ENCODE results near the gene EPHX1. TPM values are rescaled to one million over a fixed set of nuclear protein-coding genes. Genes with fewer than 3 reads are reported as not detected.
A peak's percentile ranks its signal among the peaks of the same experiment; 100 is the strongest.
"Not testable (repeated sequence)": the region's sequence is repeated elsewhere in the genome, so short reads cannot be mapped to it uniquely, and the experiment has no call there.

Gene EPHX1
- 13.3 and 18.0 TPM in 2 replicates for total RNA-seq (2014; rRNA removed)
- polyA plus RNA-seq (2012): 72.7 TPM

DNA sequence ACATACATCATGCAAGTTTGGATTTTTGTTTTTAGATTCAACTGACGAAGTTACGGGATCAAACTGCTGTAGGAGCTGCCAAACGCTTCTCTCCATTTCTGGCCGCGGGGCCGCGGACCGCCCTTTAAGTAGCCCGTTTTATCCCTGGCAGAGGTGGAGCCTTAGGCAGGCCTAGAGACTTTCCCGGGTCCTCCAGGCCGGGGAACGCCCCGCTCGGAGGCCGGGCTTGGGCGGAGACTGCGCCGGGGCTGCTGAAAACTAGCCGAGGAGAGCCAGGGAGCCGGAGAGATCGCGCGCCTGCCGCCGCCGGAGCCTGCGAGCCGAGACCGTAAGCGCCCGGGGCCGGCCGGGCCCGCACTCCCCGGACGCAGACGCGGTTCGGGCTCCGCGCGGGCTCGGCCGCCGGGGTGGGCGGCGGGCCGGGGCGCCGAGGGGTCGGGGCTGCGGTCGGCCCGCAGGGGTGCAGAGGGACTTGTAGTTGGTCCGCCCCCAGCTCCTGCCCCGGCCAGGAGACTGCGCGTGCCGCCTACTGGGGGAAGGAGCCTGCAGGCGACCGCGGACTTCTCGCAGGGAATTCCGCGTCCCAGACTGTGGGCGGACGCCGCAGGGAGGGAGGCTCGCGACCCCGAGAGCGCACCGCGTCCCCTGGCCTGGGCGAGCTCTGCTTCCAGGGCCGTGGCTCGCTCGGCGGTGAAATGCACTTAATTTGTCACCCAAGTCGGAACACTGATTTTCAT, at the start of gene EPHX1:
Gene EPHX1 (plus strand): TSS at position 283 of the 737 bp plus-strand sequence. CDS start 18,606 bp downstream, outside the sequence.
- peak; percentile 84 for DNase-seq (ENCODE audit: low read depth)

GRCh38 chr1:225760531-225760930, 49.4 kb upstream of the EPHX1 start:
- no peak for DNase-seq (ENCODE audit: low read depth)

DNA sequence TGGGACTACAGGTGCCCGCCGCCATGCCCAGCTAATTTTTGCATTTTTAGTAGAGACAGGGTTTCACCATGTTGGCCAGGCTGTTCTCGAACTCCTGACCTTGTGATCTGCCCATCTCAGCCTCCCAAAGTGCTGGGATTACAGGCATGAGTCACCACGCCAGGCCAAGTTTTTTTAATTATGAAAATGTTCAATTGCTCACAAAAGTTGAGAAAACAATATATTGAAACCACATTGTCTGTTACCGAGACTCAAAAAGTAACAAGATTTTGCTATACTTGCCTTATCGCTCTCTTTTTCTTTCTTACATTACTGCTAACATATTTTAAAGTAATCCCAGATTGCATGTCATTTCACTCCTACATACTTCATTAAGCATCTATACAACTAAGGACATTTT, 48.5 kb upstream of the EPHX1 start:
- DNase-seq (ENCODE audit: low read depth): not testable (repeated sequence)

- DNase-seq (ENCODE audit: low read depth): no peak
These were observed 47.9 kb upstream of the EPHX1 start for GRCh38 chr1:225762002-225762441.

- DNase-seq (ENCODE audit: low read depth): no peak
These were observed 47.5 kb upstream of the EPHX1 start for GRCh38 chr1:225762444-225762843.

DNA sequence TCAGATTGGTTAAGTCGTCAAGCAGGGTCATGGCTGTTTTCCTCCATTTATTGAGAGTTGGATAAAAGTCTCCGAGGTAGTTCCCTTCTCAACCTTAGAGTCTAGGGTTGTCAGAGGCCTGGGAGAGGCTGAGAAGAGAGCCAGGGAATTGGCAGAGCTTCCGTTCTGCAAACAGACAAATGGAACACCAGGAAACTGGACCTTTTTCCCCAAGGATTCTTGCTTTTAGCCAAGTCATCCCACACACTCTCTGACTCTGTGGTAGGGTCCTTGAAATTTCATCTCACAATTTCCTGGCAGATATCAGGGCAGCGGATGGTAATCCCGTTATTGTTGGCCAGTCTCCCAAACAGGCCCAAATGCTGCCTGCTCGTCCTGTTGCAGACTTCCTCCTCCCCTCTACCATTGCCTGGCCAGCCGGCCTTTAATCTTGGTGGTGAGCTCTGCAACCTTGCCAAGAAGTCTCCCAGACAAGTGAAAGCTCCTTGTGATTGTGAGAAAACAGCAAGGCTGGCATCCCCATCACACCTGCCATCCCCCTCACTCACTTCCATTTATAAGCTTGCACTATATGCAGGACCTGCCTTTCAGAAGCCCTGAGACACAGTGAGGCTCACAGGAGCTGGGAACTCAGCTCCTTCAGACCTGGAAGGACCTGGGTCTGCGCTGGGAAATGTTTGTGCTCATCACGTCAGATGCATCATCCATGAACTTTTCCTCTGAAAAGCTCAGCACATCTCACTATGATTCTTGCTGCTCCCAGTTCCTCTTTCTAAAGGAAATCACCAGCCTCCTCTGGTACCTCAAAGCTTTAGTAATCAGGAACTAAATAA, 46.0 kb upstream of the EPHX1 start:
- DNase-seq (ENCODE audit: low read depth): peak; percentile 85

DNA sequence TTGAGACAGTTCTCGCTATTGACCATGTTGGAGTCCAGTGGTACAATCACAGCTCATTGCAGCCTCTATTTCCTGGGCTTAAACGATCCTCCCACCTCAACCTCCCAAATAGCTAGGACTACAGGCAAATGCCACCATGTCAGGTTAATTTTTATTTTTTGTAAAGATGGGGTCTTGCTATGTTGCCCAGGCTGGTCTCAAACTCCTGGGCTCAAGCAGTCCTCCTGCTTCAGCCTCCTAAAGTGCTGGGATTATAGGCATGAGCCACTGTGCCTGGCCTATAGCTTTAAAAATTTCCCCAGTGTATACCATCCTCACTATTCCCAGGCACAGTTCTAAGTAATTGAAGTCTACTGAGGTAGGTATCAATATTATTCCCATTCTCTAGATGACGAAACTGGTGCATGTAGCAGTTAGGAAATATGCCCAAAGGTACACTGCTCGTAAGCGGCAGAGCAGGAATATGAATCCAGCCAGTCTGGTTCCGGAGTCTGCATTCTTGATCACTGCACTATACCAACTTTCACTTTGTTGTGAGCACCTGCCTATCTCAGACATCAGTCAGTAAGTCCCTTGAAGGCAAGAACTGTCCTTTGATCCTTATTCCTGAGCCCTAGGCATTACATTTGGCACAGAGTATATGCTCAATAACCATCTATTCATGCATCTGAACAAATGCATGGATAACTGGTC, 43.8 kb upstream of the EPHX1 start:
- DNase-seq (ENCODE audit: low read depth): no peak

GRCh38 chr1:225766967-225767633, 42.8 kb upstream of the EPHX1 start:
- peak; percentile 97 for DNase-seq (ENCODE audit: low read depth)

- DNase-seq (ENCODE audit: low read depth): peak; percentile 87
These were observed 42.0 kb upstream of the EPHX1 start for GRCh38 chr1:225767634-225768540.

DNA sequence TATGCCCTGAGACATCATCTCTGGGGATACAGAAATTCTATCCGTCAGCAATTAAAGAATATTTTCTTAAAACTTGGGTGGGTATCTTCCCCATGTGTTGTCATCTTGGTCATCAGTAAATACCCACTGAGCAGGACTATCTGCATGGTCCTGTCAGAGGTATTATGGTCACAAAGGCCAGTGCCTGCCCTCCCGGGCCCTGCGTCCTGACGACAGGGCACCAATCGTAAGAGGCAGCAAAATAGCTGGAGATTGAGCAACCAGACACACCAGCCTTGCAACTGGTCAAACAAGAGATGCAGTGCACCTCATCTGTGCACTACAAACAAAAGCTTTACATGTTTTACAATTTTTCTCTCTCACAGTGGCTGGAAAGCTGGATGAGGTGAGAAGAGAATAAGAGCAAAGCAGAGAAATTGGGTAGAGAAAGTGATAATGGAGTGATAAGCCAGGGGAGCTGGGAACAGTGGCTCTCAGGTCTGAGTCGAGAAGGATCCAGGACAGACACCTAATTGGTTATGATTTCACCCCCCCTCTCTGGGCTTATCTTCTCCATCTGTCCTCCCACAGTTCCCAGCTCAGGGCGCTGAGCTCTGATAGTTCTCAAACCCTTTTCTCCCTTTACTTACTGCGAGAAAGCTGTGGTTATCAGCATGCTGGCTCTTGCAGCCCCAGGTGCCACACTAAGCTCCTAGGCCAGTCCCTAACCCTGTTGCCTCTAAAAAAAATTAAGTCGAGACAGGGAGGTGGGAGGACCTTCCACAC, 41.1 kb upstream of the EPHX1 start:
- no peak for DNase-seq (ENCODE audit: low read depth)

DNA sequence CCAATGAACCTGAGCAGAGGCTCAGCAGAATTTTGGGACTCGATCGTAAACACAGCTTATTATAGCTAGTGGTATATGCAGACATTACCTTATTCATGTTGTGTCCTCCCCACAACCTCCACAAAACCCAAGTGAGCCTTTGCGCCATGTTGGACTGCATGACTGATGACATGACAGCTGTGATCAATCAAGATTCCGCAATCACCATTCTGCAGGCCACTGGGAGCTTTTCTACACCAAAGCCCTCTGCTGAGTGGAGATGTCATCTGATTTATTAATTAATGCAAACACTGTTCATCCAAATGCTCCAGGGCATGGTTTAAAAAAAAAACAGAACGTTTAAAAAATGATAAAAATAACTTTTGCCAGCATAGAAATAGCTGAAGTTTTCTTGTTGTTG, 40.2 kb upstream of the EPHX1 start:
- no peak for DNase-seq (ENCODE audit: low read depth)

GRCh38 chr1:225770561-225771248, 39.2 kb upstream of the EPHX1 start:
- DNase-seq (ENCODE audit: low read depth): no peak

DNA sequence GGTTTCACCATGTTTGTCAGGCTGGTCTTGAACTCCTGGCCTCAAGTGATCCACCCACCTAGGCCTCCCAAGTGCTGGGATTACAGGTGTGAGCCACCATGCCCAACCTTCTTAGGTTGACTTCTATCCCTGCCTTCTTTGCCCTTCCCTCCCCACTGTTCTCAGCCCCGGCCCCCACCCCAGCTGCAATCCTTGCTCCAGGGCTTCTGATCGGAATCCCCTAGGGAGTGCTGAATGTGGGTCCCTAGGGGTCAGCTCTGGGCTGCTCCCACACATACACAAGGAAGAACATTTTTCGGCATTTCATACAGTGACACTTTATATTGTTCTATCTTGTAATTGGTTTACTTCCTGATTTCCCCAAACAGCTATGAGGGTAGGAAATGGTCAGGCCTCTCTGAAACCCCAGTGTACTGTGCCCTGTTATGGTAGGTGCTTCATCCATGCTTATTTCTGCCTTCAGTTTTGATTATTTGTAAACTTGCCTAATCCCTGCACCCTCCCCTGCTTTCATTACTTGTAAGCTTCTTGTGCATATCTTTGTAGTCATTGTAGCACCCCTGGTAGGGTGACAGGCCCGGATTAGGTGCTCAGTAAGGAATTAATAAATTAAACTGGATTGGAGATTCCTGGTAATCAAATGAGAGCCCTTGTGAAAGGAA, 38.1 kb upstream of the EPHX1 start:
- DNase-seq (ENCODE audit: low read depth): no peak

GRCh38 chr1:225772323-225772768, 37.6 kb upstream of the EPHX1 start:
- DNase-seq (ENCODE audit: low read depth): peak; percentile 80

- no peak for DNase-seq (ENCODE audit: low read depth)
These were observed 37.1 kb upstream of the EPHX1 start for GRCh38 chr1:225772848-225773247.

DNA sequence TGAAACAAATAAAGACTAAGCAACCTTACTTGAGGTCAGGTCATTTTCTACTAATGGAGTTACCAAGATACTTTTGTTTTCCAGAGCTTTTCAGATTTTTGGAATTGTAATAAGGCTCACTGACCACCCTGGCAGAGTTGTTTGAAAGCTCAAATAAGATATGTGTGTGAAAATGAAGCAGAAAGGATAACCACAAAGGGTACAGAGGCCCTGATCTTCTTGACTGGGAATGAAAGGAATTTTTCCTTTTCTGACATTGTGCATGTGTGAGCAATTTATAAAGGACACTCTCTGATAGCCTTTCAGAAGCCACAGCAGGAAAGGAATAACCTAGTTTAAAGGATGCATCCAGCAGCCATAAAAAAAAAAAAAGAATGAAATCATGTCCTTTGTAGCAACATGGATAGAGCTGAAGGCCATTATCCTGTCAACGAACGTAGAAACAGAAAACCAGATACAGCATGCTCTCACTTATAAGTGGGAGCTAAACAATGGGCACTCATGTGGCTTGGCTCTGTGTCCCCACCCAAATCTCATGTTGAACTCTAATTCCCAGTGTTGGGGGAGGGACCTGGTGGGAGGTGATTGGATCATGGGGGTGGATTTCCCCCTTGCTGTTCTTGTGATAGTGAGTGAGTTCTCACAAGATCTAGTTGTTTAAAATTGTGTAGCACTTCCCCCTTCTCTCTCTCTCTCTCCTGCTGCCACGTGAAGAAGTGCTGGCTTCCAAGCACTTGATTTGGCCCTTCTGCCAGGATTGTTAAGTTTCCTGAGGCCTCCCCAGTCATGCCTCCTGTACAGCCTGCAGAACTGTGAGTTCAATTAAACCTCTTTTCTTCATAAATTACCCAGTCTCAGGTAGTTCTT, 35.4 kb upstream of the EPHX1 start:
- peak; percentile 36 for DNase-seq (ENCODE audit: low read depth)

DNA sequence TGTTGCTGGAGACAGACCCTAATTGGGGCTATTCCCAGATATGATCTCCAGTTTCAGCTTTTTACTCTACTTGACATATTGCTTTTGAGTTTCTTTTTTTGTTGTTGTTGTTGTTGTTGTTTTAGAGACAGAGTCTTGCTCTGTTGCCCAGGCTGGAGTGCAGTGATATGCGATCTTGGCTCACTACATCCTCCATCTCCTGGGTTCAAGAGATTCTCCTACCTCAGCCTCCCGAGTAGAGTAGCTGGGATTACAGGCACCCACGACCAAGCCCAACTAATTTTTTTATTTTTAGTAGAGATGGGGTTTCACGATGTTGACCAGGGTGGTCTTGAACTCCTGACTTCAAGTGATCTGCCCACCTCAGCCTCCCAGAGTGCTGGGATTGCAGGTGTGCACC, 33.6 kb upstream of the EPHX1 start:
- no peak for DNase-seq (ENCODE audit: low read depth)
